Breast epithelium (tissue), 3 donors: ENCODE measurements around the gene KDM4C.

Experiments
- POLR2A ChIP-seq: fragments of 450-650 bp; IDR thresholded peaks from one replicate; pipeline ENCODE4 v1.6.1; 2016; ENCODE audit warnings: antibody characterized with exemption, mild to moderate bottlenecking, moderate library complexity
- POLR2AphosphoS5 ChIP-seq, 3 donors: sonication (generic); formaldehyde crosslinking; IDR thresholded peaks; one replicate each; pipeline ENCODE4 v1.6.1; 2017; ENCODE audit warnings: antibody characterized with exemption in 3 of 3
- TF ChIP-seq, protein P1 (sequence below), 3 donors: fragments of 450-650 bp; IDR thresholded peaks; one replicate each; pipeline ENCODE4 v1.5.1; 2016 to 2017; ENCODE audit warnings: antibody characterized with exemption in 3 of 3, mild to moderate bottlenecking in 3 of 3, moderate library complexity in 3 of 3

DNA sequence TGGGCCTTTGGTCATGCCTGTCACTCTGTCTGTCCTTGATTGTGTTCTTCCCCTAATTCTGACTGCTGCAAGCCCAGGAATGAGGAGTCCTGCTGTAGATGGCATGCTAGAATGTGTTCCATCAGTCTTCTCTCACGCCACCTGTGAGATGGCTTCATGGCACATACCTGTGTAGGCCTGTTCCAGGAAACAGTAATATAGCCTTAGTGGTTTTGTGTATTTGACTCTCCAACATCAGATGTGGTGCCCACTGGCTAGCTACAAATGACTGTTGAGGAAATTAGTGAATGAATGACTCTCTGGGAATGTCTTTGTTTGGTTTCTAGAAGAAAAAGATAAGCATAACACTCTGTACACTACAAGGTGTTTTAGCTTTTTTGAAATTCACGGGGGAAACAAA is 367.5 kb downstream of the KDM4C start:
- TF ChIP-seq POLR2A, result no peak
- TF ChIP-seq, protein P1, sequence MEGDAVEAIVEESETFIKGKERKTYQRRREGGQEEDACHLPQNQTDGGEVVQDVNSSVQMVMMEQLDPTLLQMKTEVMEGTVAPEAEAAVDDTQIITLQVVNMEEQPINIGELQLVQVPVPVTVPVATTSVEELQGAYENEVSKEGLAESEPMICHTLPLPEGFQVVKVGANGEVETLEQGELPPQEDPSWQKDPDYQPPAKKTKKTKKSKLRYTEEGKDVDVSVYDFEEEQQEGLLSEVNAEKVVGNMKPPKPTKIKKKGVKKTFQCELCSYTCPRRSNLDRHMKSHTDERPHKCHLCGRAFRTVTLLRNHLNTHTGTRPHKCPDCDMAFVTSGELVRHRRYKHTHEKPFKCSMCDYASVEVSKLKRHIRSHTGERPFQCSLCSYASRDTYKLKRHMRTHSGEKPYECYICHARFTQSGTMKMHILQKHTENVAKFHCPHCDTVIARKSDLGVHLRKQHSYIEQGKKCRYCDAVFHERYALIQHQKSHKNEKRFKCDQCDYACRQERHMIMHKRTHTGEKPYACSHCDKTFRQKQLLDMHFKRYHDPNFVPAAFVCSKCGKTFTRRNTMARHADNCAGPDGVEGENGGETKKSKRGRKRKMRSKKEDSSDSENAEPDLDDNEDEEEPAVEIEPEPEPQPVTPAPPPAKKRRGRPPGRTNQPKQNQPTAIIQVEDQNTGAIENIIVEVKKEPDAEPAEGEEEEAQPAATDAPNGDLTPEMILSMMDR (IDR thresholded peaks at IDR 0.05), result no peak
- no peak for TF ChIP-seq POLR2AphosphoS5 (IDR thresholded peaks at IDR 0.05)
